Measurements from ENCODE around the gene FPGS.
"Not testable (repeated sequence)": the region's sequence is repeated elsewhere in the genome, so short reads cannot be mapped to it uniquely, and the experiment has no call there.

The FPGS gene

GRCh38 chr9:127841087-127841835, 38.6 kb downstream of the FPGS start:
- DNase-seq: no peak

- DNase-seq: no peak
Observed at GRCh38 chr9:127844821-127845359, 42.2 kb downstream of the FPGS start.

- not testable (repeated sequence) for DNase-seq
Observed at GRCh38 chr9:127845619-127846018, 42.9 kb downstream of the FPGS start.

GRCh38 chr9:127846443-127847177, 43.9 kb downstream of the FPGS start:
- no peak for DNase-seq

GRCh38 chr9:127847178-127847510, 44.5 kb downstream of the FPGS start:
- no peak for DNase-seq

- no peak for DNase-seq
Observed at GRCh38 chr9:127847833-127848755, 45.4 kb downstream of the FPGS start.

GRCh38 chr9:127848756-127849504, 46.2 kb downstream of the FPGS start:
- DNase-seq: no peak

GRCh38 chr9:127850286-127850830, 47.7 kb downstream of the FPGS start:
- DNase-seq: no peak

GRCh38 chr9:127852829-127853228, 50.1 kb downstream of the FPGS start:
- no peak for DNase-seq

GRCh38 chr9:127853312-127854183, 50.9 kb downstream of the FPGS start:
- no peak for DNase-seq

GRCh38 chr9:127854184-127854806, 51.6 kb downstream of the FPGS start, which contains the start of gene ENG:
Gene ENG (minus strand): TSS chr9:127854658. CDS start chr9:127854355, 303 bp downstream.
- no peak for DNase-seq

- no peak for DNase-seq
Observed at GRCh38 chr9:127854960-127855359, 52.3 kb downstream of the FPGS start.

- no peak for DNase-seq
Observed at GRCh38 chr9:127855522-127855921, 52.8 kb downstream of the FPGS start.

- DNase-seq: no peak
Observed at GRCh38 chr9:127856094-127856728, 53.5 kb downstream of the FPGS start.

GRCh38 chr9:127856729-127857116, 54.0 kb downstream of the FPGS start:
- no peak for DNase-seq

- DNase-seq: no peak
Observed at GRCh38 chr9:127857278-127857677, 54.6 kb downstream of the FPGS start.

- no peak for DNase-seq
Observed at GRCh38 chr9:127858041-127858512, 55.4 kb downstream of the FPGS start.

GRCh38 chr9:127860260-127860659, 57.6 kb downstream of the FPGS start:
- no peak for DNase-seq

GRCh38 chr9:127860779-127861178, 58.1 kb downstream of the FPGS start:
- no peak for DNase-seq

All from activated T-cell treated with anti-CD3 and anti-CD28 coated beads for 4 hours (primary cell).